ENCODE measurements around the gene LGR6. TPM values are rescaled to one million over a fixed set of nuclear protein-coding genes. Genes with fewer than 3 reads are reported as not detected.
A peak's percentile ranks its signal among the peaks of the same experiment; 100 is the strongest.

LGR6 gene
- total RNA-seq, 6 donors from 2014 or later = 0.46 to 5.2 (median 1.1) TPM

GRCh38 chr1:202214089-202214843 is 20.7 kb downstream of the LGR6 start:
- peak; percentile 23 to 86 for DNase-seq
- Histone ChIP-seq H3K4me3 (peak overlapping the region in 3 of 4 donors; percentile 36 to 47 (median 44)), H3K36me3 (no peaks in the 10 kb centered on the region), H3K4me1 (peaks cover 5 to 16% (median 10%) of the 10 kb centered on the region in 4 donors), H3K27me3 (peaks cover 0 to 6% (median 3%) of the 10 kb centered on the region in 4 donors), H3K9me3 (no peaks in the 10 kb centered on the region), H3K27ac (no peak overlapping the region)
- no peak for ATAC-seq (ENCODE audit: low FRiP score in 2 of 2)
- TF ChIP-seq CTCF (IDR thresholded peaks at IDR 0.05) = no peak
- TF ChIP-seq EP300 (IDR thresholded peaks at IDR 0.05) = no peak
- no peak for TF ChIP-seq POLR2A (IDR thresholded peaks at IDR 0.05)
- no peak for TF ChIP-seq POLR2AphosphoS5 (IDR thresholded peaks at IDR 0.05)
- 7 to 15% methylated on average over 21 to 51 of the region's 56 CpGs for WGBS, 2 donors

- TF ChIP-seq CTCF (IDR thresholded peaks at IDR 0.05) (no peak), POLR2AphosphoS5 (IDR thresholded peaks at IDR 0.05) (no peak), EP300 (IDR thresholded peaks at IDR 0.05) (no peak), POLR2A (IDR thresholded peaks at IDR 0.05) (no peak)
- DNase-seq (no peak), ATAC-seq (ENCODE audit: low FRiP score in 2 of 2) (no peak)
- Histone ChIP-seq H3K27me3 (peaks cover 0 to 6% (median 3%) of the 10 kb centered on the region in 4 donors), H3K27ac (no peak overlapping the region), H3K4me1 (peaks cover 5 to 16% (median 10%) of the 10 kb centered on the region in 4 donors), H3K9me3 (no peaks in the 10 kb centered on the region), H3K36me3 (no peaks in the 10 kb centered on the region), H3K4me3 (no peak overlapping the region)
- WGBS, 2 donors = 70 to 78% methylated on average over 10 of the region's 10 CpGs
These were observed 22.0 kb downstream of the LGR6 start for GRCh38 chr1:202215472-202216130.

GRCh38 chr1:202216691-202217090 is 23.1 kb downstream of the LGR6 start:
- H3K9me3 ChIP-seq = no peaks in the 10 kb centered on the region
- no peak overlapping the region for H3K4me3 ChIP-seq
- ATAC-seq (ENCODE audit: low FRiP score in 2 of 2) = peak in 1 of 2 donors; percentile 75
- WGBS, 2 donors = 52% methylated on average over 4 of the region's 4 CpGs; no CpG with 5 or more reads in 1 of the 2 donors
- H3K27ac ChIP-seq = no peak overlapping the region
- TF ChIP-seq POLR2A (IDR thresholded peaks at IDR 0.05) (no peak), POLR2AphosphoS5 (IDR thresholded peaks at IDR 0.05) (peak in 1 of 2 donors; percentile 21)
- H3K27me3 ChIP-seq = peaks cover 0 to 6% (median 3%) of the 10 kb centered on the region in 4 donors
- H3K4me1 ChIP-seq = peaks cover 5 to 16% (median 10%) of the 10 kb centered on the region in 4 donors
- peak in 1 of 2 donors; percentile 89 for DNase-seq
- no peaks in the 10 kb centered on the region for H3K36me3 ChIP-seq

- TF ChIP-seq CTCF (IDR thresholded peaks at IDR 0.05) (no peak), EP300 (IDR thresholded peaks at IDR 0.05) (no peak), POLR2A (IDR thresholded peaks at IDR 0.05) (no peak), POLR2AphosphoS5 (IDR thresholded peaks at IDR 0.05) (no peak)
- ATAC-seq (ENCODE audit: low FRiP score in 2 of 2) (no peak), DNase-seq (no peak)
- Histone ChIP-seq H3K4me3 (no peak overlapping the region), H3K36me3 (no peaks in the 10 kb centered on the region), H3K27ac (no peak overlapping the region), H3K9me3 (no peaks in the 10 kb centered on the region), H3K4me1 (peaks cover 5 to 16% (median 10%) of the 10 kb centered on the region in 4 donors), H3K27me3 (peaks cover 0 to 6% (median 3%) of the 10 kb centered on the region in 4 donors)
- WGBS, 2 donors = 76 to 78% methylated on average over 3 of the region's 3 CpGs
These were observed 23.9 kb downstream of the LGR6 start for GRCh38 chr1:202217516-202217915.

GRCh38 chr1:202217951-202218350 is 24.4 kb downstream of the LGR6 start:
- H3K27me3 ChIP-seq = peaks cover 0 to 6% (median 3%) of the 10 kb centered on the region in 4 donors
- no peak for TF ChIP-seq POLR2AphosphoS5 (IDR thresholded peaks at IDR 0.05)
- TF ChIP-seq CTCF (IDR thresholded peaks at IDR 0.05) = no peak
- TF ChIP-seq EP300 (IDR thresholded peaks at IDR 0.05) = no peak
- no peak for TF ChIP-seq POLR2A (IDR thresholded peaks at IDR 0.05)
- WGBS, 2 donors = 94 to 100% methylated on average over 1 of the region's 1 CpG
- H3K9me3 ChIP-seq = no peaks in the 10 kb centered on the region
- no peak for DNase-seq
- no peaks in the 10 kb centered on the region for H3K36me3 ChIP-seq
- ATAC-seq (ENCODE audit: low FRiP score in 2 of 2) = no peak
- H3K27ac ChIP-seq = no peak overlapping the region
- H3K4me3 ChIP-seq = no peak overlapping the region
- peaks cover 5 to 16% (median 10%) of the 10 kb centered on the region in 4 donors for H3K4me1 ChIP-seq

All from upper lobe of left lung (tissue), 6 donors.